Measurements from ENCODE around the gene ANG. TPM values are rescaled to one million over a fixed set of nuclear protein-coding genes. Genes with fewer than 3 reads are reported as not detected.

ANG gene
- total and polyA plus RNA-seq, 10 of the 15 experiments (the other 5 are each of a cell fraction or from before 2014, with no cell fraction given): 1.0 to 5.9 (median 2.2) TPM

- in situ Hi-C loops (cut with MboI) (no loop called here), intact Hi-C loops (cut with micrococcal nuclease; ENCODE audit: unreplicated experiment) (no loop called here)
- Histone ChIP-seq H3K9me3 (replicated peaks; ENCODE audit: control insufficient read depth, insufficient read depth, low read length) (no peaks in the 10 kb centered on the region), H2AFZ (ENCODE audit: control insufficient read depth, low read depth, low read length) (no peak overlapping the region), H3K4me1 (ENCODE audit: control insufficient read depth, insufficient read depth, low read length) (no peaks in the 10 kb centered on the region), H3K27ac (ENCODE audit: control insufficient read depth, insufficient read depth) (no peak overlapping the region), H4K20me1 (ENCODE audit: control insufficient read depth, insufficient read depth) (no peaks in the 10 kb centered on the region), H3K36me3 (ENCODE audit: control insufficient read depth in 2 of 2, insufficient read depth in 2 of 2, low read length in 1 of 2) (no peaks in the 10 kb centered on the region), H3K27me3 (replicated peaks in 1 of 2; ENCODE audit: control insufficient read depth in 2 of 2, insufficient read depth in 2 of 2, low read length in 1 of 2) (peaks cover 0 to 3% of the 10 kb centered on the region in 2 experiments; a peak in 2 of 4 replicates), H3K9ac (ENCODE audit: control insufficient read depth, insufficient read depth, low read length) (no peak overlapping the region), H3K4me3 (no peak overlapping the region), H3K79me2 (ENCODE audit: control insufficient read depth, insufficient read depth, low read length) (no peaks in the 10 kb centered on the region), H3K4me2 (ENCODE audit: control insufficient read depth, insufficient read depth) (no peak overlapping the region)
- no TSS peak for BruUV-seq (replicated peaks)
- ChIA-PET RAD21 (ENCODE audit: unreplicated experiment) (no interaction called here), SMC1A (ENCODE audit: uncharacterized antibody, unreplicated experiment) (no interaction called here), CTCF (interaction anchor here (1.1 kb wide), 1 partner anchor 9 kb away, joined by 3 read pairs; no protein-coding TSS in a partner anchor), POLR2A (no interaction called here)
- ATAC-seq (no peak), DNase-seq (ENCODE audit: low read depth, low spot score) (no peak), FAIRE-seq (no peak)
- WGBS (ENCODE audit: insufficient coverage, insufficient replicate concordance, low lambda C conversion rate, missing lambda C conversion rate): 56% methylated on average over 5 of the region's 5 CpGs
- TF ChIP-seq WRNIP1 (IDR thresholded peaks at IDR 0.05; ENCODE audit: borderline replicate concordance, low read depth, low read length): no peak
- TF ChIP-seq MYB (IDR thresholded peaks at IDR 0.05; ENCODE audit: borderline replicate concordance, low read depth, low read length): no peak
- no peak for TF ChIP-seq USF2 (IDR thresholded peaks at IDR 0.05; ENCODE audit: borderline replicate concordance, low read depth, low read length)
- TF ChIP-seq SUZ12 (IDR thresholded peaks at IDR 0.05; ENCODE audit: unreplicated experiment): no peak
- TF ChIP-seq TCF7 (IDR thresholded peaks at IDR 0.05; ENCODE audit: borderline replicate concordance): no peak
- no peak for TF ChIP-seq PML (IDR thresholded peaks at IDR 0.05; ENCODE audit: low read length)
Measured at GRCh38 chr14:20732477-20732876, 43.9 kb downstream of the ANG start.

GRCh38 chr14:20732979-20733635, 44.5 kb downstream of the ANG start:
- H3K36me3 ChIP-seq (ENCODE audit: control insufficient read depth in 2 of 2, insufficient read depth in 2 of 2, low read length in 1 of 2): no peaks in the 10 kb centered on the region
- FAIRE-seq (no peak), DNase-seq (ENCODE audit: low read depth, low spot score) (no peak), ATAC-seq (no peak)
- ChIA-PET CTCF (interaction anchor here (1.1 kb wide), 1 partner anchor 9 kb away, joined by 3 read pairs; no protein-coding TSS in a partner anchor), RAD21 (ENCODE audit: unreplicated experiment) (interaction anchor here (0.6 kb wide), 2 partner anchors 18 to 241 kb away, joined by 3 read pairs; no protein-coding TSS in a partner anchor), SMC1A (ENCODE audit: uncharacterized antibody, unreplicated experiment) (no interaction called here), POLR2A (no interaction called here)
- H4K20me1 ChIP-seq (ENCODE audit: control insufficient read depth, insufficient read depth): no peaks in the 10 kb centered on the region
- BruUV-seq (replicated peaks): no TSS peak
- TF ChIP-seq ZNF687 (IDR thresholded peaks at IDR 0.05): no peak
- no peak for TF ChIP-seq MTA3 (IDR thresholded peaks at IDR 0.05; ENCODE audit: borderline replicate concordance, low read length)
- TF ChIP-seq PML (IDR thresholded peaks at IDR 0.05; ENCODE audit: low read length): no peak
- TF ChIP-seq WRNIP1 (IDR thresholded peaks at IDR 0.05; ENCODE audit: borderline replicate concordance, low read depth, low read length): no peak
- no peak for TF ChIP-seq NFXL1 (IDR thresholded peaks at IDR 0.05; ENCODE audit: borderline replicate concordance)
- no peak for TF ChIP-seq DPF2 (IDR thresholded peaks at IDR 0.05)
- no peak for TF ChIP-seq CREM (IDR thresholded peaks at IDR 0.05; ENCODE audit: low read depth)
- H3K4me1 ChIP-seq (ENCODE audit: control insufficient read depth, insufficient read depth, low read length): no peaks in the 10 kb centered on the region
- no peaks in the 10 kb centered on the region for H3K79me2 ChIP-seq (ENCODE audit: control insufficient read depth, insufficient read depth, low read length)
- H3K9me3 ChIP-seq (replicated peaks; ENCODE audit: control insufficient read depth, insufficient read depth, low read length): no peaks in the 10 kb centered on the region
- no peak overlapping the region for H2AFZ ChIP-seq (ENCODE audit: control insufficient read depth, low read depth, low read length)
- no peak overlapping the region for H3K4me2 ChIP-seq (ENCODE audit: control insufficient read depth, insufficient read depth)
- no peak overlapping the region for H3K9ac ChIP-seq (ENCODE audit: control insufficient read depth, insufficient read depth, low read length)
- in situ Hi-C loops (cut with MboI) (no loop called here), intact Hi-C loops (cut with micrococcal nuclease; ENCODE audit: unreplicated experiment) (no loop called here)
- H3K4me3 ChIP-seq: no peak overlapping the region
- WGBS (ENCODE audit: insufficient coverage, insufficient replicate concordance, low lambda C conversion rate, missing lambda C conversion rate): 38% methylated on average over 6 of the region's 6 CpGs
- no peak overlapping the region for H3K27ac ChIP-seq (ENCODE audit: control insufficient read depth, insufficient read depth)
- H3K27me3 ChIP-seq (replicated peaks in 1 of 2; ENCODE audit: control insufficient read depth in 2 of 2, insufficient read depth in 2 of 2, low read length in 1 of 2): peaks cover 0 to 3% of the 10 kb centered on the region in 2 experiments; a peak in 2 of 4 replicates
